GM13977 (cell line): ENCODE results near the gene OR2A12.

Experiments used
- DNase-seq: peaks from one replicate; pipeline ENCODE4 v3.0.0; 2012; ENCODE audit warnings: low spot score
- in situ Hi-C: fragments of 300-500 bp; cut with MboI; formaldehyde crosslinking; loops from one replicate; pipeline ENCODE4 v1.12.0; 2022; ENCODE audit warnings: low sequenced_read_pairs, low pct_unique_long_range_greater_than_20kb, mixed read lengths, inconsistent platforms; ENCODE audit not compliant: unreplicated experiment
- TF ChIP-seq, protein P1 (sequence below): IDR thresholded peaks from 2 replicates; pipeline ENCODE4 v1.5.1; 2012; ENCODE audit warnings: mild to moderate bottlenecking, control low read depth; ENCODE audit not compliant: insufficient read depth; ENCODE audit errors: extremely low read depth, missing control alignments

The OR2A12 gene

DNA sequence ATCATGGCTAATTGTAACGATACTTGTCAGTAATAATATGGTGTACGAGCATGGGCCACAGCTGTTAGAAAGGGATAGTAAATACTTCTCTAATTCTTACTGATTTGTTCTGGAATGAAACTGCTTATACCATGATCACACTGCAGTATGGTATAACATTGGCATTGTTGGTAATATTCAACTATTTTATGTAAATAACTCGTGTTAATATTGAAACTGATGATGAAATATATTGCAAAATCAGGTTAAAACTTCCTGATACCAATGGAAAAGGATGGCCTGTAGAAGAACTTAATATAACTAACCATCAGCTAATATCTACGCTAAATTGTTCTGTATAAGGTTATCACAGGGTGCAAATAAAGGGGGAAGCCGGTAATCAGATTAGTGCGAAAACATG lies 47.2 kb downstream of the OR2A12 start:
- TF ChIP-seq, protein P1, sequence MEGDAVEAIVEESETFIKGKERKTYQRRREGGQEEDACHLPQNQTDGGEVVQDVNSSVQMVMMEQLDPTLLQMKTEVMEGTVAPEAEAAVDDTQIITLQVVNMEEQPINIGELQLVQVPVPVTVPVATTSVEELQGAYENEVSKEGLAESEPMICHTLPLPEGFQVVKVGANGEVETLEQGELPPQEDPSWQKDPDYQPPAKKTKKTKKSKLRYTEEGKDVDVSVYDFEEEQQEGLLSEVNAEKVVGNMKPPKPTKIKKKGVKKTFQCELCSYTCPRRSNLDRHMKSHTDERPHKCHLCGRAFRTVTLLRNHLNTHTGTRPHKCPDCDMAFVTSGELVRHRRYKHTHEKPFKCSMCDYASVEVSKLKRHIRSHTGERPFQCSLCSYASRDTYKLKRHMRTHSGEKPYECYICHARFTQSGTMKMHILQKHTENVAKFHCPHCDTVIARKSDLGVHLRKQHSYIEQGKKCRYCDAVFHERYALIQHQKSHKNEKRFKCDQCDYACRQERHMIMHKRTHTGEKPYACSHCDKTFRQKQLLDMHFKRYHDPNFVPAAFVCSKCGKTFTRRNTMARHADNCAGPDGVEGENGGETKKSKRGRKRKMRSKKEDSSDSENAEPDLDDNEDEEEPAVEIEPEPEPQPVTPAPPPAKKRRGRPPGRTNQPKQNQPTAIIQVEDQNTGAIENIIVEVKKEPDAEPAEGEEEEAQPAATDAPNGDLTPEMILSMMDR, result no peak
- no peak for DNase-seq
- in situ Hi-C loops, result no loop called here

DNA sequence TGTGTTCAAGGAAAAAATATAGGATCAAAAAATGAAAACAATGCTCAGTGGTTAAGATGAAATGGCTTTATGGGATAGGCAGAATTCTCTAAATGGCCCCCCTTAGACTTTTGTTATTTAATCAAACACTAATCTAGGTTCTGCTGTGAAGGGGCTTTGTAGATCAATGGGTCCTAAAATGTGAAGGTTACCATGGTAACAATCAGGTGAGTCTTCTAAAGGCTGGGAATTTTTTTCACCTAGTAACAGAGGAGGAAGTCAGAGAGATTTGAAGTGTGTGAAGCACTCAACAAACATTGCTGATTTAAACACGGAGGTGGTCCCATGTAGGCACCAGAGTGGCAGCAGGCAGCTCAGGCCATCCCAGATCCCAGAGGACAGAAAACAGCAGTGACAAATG lies 48.0 kb downstream of the OR2A12 start:
- TF ChIP-seq, protein P1, result no peak
- DNase-seq, result no peak
- in situ Hi-C loops, result no loop called here

DNA sequence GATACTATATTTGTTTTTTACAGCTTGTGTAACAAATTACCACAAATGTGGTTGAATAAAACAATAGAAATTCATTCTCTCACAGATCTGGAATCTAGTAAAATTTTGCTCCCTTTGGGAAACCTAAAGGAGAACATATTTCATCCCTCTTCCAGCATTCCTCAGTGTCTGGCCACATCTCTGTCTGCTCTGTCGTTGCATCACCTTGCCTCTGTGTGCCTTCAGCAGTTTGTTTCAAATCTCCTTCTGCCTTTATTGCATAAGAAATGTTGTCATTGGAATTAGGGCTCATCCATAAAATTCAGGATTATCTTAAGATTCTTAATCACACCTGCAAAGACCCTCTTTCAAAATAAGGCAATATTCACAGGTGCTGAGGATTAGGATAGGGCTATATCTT lies 51.4 kb downstream of the OR2A12 start:
- DNase-seq, result no peak
- in situ Hi-C loops, result no loop called here

DNA sequence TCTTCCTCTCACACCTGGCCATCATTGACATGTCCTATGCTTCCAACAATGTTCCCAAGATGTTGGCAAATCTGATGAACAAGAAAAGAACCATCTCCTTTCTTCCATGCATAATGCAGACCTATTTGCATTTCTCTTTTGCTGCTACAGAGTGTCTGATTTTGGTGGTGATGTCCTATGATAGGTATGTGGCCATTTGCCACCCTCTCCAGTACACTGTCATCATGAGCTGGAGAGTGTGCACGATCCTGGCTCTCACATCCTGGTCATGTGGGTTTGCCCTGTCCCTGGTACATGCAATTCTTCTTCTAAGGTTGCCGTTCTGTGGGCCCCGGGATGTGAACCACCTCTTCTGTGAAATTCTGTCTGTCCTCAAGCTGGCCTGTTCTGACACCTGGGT lies 56.1 kb downstream of the OR2A12 start:
- in situ Hi-C loops, result no loop called here
- DNase-seq, result no peak
- TF ChIP-seq, protein P1, result no peak

More for the DNA sequence above, 51.4 kb downstream of the OR2A12 start:
- TF ChIP-seq, protein P1, result no peak

DNA sequence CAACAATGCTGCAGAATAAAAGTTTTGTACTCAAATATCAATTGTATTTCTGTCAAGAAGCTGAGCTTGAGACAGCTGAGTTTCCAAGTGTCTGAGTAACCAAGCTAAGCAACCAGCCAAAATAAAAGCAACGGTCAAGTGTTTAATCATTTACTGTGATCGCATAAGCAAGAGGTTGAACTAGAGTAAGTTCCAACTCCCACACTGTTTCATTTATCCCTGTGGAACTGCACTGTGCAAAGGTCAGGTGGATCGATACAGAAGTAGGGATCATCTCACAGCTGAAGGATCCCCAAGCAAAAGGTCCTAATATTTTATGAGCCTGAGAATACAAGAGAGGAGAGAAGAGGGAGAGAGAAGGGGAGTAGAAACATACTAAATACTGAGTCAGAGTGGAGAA lies 58.3 kb downstream of the OR2A12 start:
- TF ChIP-seq, protein P1, result no peak
- in situ Hi-C loops, result no loop called here
- no peak for DNase-seq

DNA sequence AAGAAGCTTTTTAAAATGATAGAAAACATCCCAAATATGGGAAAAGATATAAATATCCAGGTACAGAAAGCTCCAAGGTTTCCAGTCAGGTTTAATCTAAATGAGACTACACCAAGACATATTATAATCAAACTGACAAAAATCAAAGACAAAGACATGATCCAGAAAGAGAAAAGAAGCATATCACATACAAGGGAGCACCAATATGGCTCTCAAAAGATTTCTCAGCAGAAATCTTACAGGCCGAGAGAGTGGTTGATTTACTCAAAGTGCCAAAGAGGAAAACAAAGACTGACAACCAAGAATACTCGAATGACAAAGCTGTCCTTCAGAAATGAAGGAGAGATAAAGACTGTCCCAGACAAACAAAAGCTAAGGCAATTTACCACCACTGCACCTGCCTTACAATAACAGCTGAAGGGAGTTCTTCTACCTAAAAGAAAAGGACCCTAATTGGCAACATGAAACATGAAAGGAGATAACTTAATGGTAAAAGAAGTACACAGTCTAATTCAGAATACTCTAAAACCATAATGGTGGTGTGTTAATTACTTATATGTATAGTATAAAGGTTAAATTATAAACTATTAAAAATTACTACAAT lies 62.2 kb downstream of the OR2A12 start:
- TF ChIP-seq, protein P1, result no peak
- in situ Hi-C loops, result no loop called here
- DNase-seq, result no peak
